Activated T-cell treated with anti-CD3 and anti-CD28 coated beads for 4 hours (primary cell): ENCODE results near the gene FAM25C.
"Not testable (repeated sequence)": the region's sequence is repeated elsewhere in the genome, so short reads cannot be mapped to it uniquely, and the experiment has no call there.

Experiments used
- DNase-seq: peaks from one replicate; pipeline ENCODE4 v3.0.0-alpha.2; 2020

Gene FAM25C

DNA sequence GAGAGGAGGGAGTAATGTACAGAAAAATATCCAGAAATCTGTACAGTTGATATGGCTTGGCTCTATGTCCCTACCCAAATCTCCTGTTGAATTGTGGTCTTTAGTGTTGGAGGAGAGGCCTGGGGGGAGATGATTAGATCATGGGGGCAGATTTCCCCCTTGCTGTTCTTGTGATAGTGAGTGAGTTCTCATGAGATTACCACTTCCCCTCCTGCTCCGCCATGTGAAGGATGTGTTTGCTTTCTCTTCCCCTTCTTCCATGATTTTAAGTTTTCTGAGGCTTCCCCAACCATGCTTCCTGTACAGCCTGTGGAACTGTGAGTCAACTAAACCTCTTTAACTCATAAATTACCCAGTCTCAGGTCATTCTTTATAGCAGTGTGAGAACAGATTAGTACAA is 52.2 kb downstream of the FAM25C start:
- DNase-seq, result not testable (repeated sequence)
